Mesendoderm (in vitro differentiated cells): ENCODE results near the gene SMC1B.

Experiments used
- DNase-seq: peaks from one replicate; pipeline ENCODE4 v3.0.0; 2013
- H2AK5ac ChIP-seq: 2 replicates; pipeline ENCODE4 v1.6.1; 2013; ENCODE audit warnings: low read length, inconsistent platforms
- H2BK120ac ChIP-seq: 2 replicates; pipeline ENCODE4 v1.6.1; 2013; ENCODE audit warnings: low read depth, mild to moderate bottlenecking, low read length, moderate library complexity, mixed read lengths
- H2BK15ac ChIP-seq: replicated peaks from 2 replicates; pipeline ENCODE4 v1.6.1; 2013; ENCODE audit warnings: low read depth, mild to moderate bottlenecking, moderate library complexity
- H2BK5ac ChIP-seq: 2 replicates; pipeline ENCODE4 v1.6.1; 2013; ENCODE audit warnings: low read length, inconsistent platforms
- H3K18ac ChIP-seq: 2 replicates; pipeline ENCODE4 v1.6.1; 2013; ENCODE audit warnings: mild to moderate bottlenecking, low read length, mixed read lengths
- H3K23ac ChIP-seq: one replicate; pipeline ENCODE4 v1.6.1; 2013; ENCODE audit warnings: low read length
- H3K27ac ChIP-seq: 2 replicates; pipeline ENCODE4 v1.5.1; 2013; ENCODE audit warnings: low read depth, mild to moderate bottlenecking, inconsistent platforms, low read length, moderate library complexity
- H3K27me3 ChIP-seq: 2 replicates; pipeline ENCODE4 v1.6.1; 2013; ENCODE audit warnings: low read length, control low read depth, mild to moderate bottlenecking, inconsistent platforms; ENCODE audit not compliant: insufficient read depth, poor library complexity
- H3K36me3 ChIP-seq: 2 replicates; pipeline ENCODE4 v1.6.1; 2013; ENCODE audit warnings: low read length, inconsistent platforms; ENCODE audit not compliant: control insufficient read depth, insufficient read depth
- H3K4ac ChIP-seq: one replicate; pipeline ENCODE4 v1.6.1; 2013; ENCODE audit warnings: low read depth, mild to moderate bottlenecking, low read length, moderate library complexity
- H3K4me1 ChIP-seq: 2 replicates; pipeline ENCODE4 v1.6.1; 2013; ENCODE audit warnings: low read depth, low read length, inconsistent platforms; ENCODE audit not compliant: control insufficient read depth
- H3K4me2 ChIP-seq: 2 replicates; pipeline ENCODE4 v1.6.1; 2013; ENCODE audit warnings: low read length
- H3K4me3 ChIP-seq: 2 replicates; pipeline ENCODE4 v1.5.1; 2013; ENCODE audit warnings: mild to moderate bottlenecking, low read length
- H3K56ac ChIP-seq: one replicate; pipeline ENCODE4 v1.6.1; 2013; ENCODE audit warnings: low read length
- H3K79me1 ChIP-seq: 2 replicates; pipeline ENCODE4 v1.6.1; 2013; ENCODE audit warnings: low read length, inconsistent platforms
- H3K79me2 ChIP-seq: 2 replicates; pipeline ENCODE4 v1.6.1; 2013; ENCODE audit warnings: mild to moderate bottlenecking, low read length; ENCODE audit not compliant: control insufficient read depth, insufficient read depth
- H3K9ac ChIP-seq: 2 replicates; pipeline ENCODE4 v1.6.1; 2013; ENCODE audit warnings: low read length, inconsistent platforms
- H4K5ac ChIP-seq: one replicate; pipeline ENCODE4 v1.6.1; 2013; ENCODE audit warnings: low read length
- H4K8ac ChIP-seq: one replicate; pipeline ENCODE4 v1.6.1; 2013; ENCODE audit warnings: low read depth, mild to moderate bottlenecking, control low read depth, low read length, moderate library complexity
- WGBS: extraction: QIAGEN DNeasy Blood & Tissue Kit; methylation state at CpG from one replicate; pipeline ENCODE4 v1.1.7; 2013; ENCODE audit warnings: low lambda C conversion rate, missing lambda C conversion rate; ENCODE audit not compliant: insufficient coverage; ENCODE audit errors: extremely low coverage; 5-methylcytosine and 5-hydroxymethylcytosine counted together

Gene SMC1B

GRCh38 chr22:45425531-45426265, 12.3 kb upstream of the SMC1B start:
- H3K23ac ChIP-seq = no peak overlapping the region
- H2BK120ac ChIP-seq = no peak overlapping the region
- H3K4me3 ChIP-seq = no peak overlapping the region
- no CpG with 5 or more reads among the region's 23 CpGs for WGBS
- no peak overlapping the region for H2AK5ac ChIP-seq
- no peak for DNase-seq
- H3K4me2 ChIP-seq = no peak overlapping the region
- no peak overlapping the region for H3K9ac ChIP-seq
- H3K4me1 ChIP-seq = no peaks in the 10 kb centered on the region
- H3K79me2 ChIP-seq = no peaks in the 10 kb centered on the region
- H3K27me3 ChIP-seq = no peaks in the 10 kb centered on the region
- H3K36me3 ChIP-seq = no peaks in the 10 kb centered on the region
- H3K4ac ChIP-seq = no peak overlapping the region
- no peak overlapping the region for H4K5ac ChIP-seq
- no peak overlapping the region for H3K56ac ChIP-seq
- no peak overlapping the region for H2BK15ac ChIP-seq
- no peak overlapping the region for H4K8ac ChIP-seq
- no peak overlapping the region for H2BK5ac ChIP-seq
- no peaks in the 10 kb centered on the region for H3K79me1 ChIP-seq
- no peak overlapping the region for H3K27ac ChIP-seq
- H3K18ac ChIP-seq = no peak overlapping the region

GRCh38 chr22:45425101-45425500, 11.7 kb upstream of the SMC1B start:
- Histone ChIP-seq H3K4ac (no peak overlapping the region), H3K79me1 (no peaks in the 10 kb centered on the region), H2BK15ac (no peak overlapping the region), H3K23ac (no peak overlapping the region), H3K27ac (no peak overlapping the region), H3K4me3 (no peak overlapping the region), H4K8ac (no peak overlapping the region), H3K4me1 (no peaks in the 10 kb centered on the region), H3K36me3 (no peaks in the 10 kb centered on the region), H4K5ac (no peak overlapping the region), H3K79me2 (no peaks in the 10 kb centered on the region), H2BK120ac (no peak overlapping the region), H3K27me3 (no peaks in the 10 kb centered on the region), H2BK5ac (no peak overlapping the region), H3K56ac (no peak overlapping the region), H2AK5ac (no peak overlapping the region), H3K18ac (no peak overlapping the region), H3K4me2 (no peak overlapping the region), H3K9ac (no peak overlapping the region)
- no CpG with 5 or more reads among the region's 5 CpGs for WGBS
- DNase-seq = no peak

GRCh38 chr22:45424241-45424731, 10.9 kb upstream of the SMC1B start:
- H3K27me3 ChIP-seq = no peaks in the 10 kb centered on the region
- H3K79me2 ChIP-seq = no peaks in the 10 kb centered on the region
- H3K4ac ChIP-seq = no peak overlapping the region
- no peak for DNase-seq
- H4K8ac ChIP-seq = no peak overlapping the region
- no peak overlapping the region for H2AK5ac ChIP-seq
- no peak overlapping the region for H3K18ac ChIP-seq
- no peak overlapping the region for H3K23ac ChIP-seq
- H3K4me2 ChIP-seq = no peak overlapping the region
- H3K4me1 ChIP-seq = no peaks in the 10 kb centered on the region
- H4K5ac ChIP-seq = no peak overlapping the region
- no peaks in the 10 kb centered on the region for H3K79me1 ChIP-seq
- no peak overlapping the region for H2BK120ac ChIP-seq
- no peak overlapping the region for H3K9ac ChIP-seq
- no peak overlapping the region for H3K27ac ChIP-seq
- WGBS = no CpG with 5 or more reads among the region's 14 CpGs
- no peak overlapping the region for H2BK15ac ChIP-seq
- H3K36me3 ChIP-seq = no peaks in the 10 kb centered on the region
- no peak overlapping the region for H3K56ac ChIP-seq
- no peak overlapping the region for H3K4me3 ChIP-seq
- H2BK5ac ChIP-seq = no peak overlapping the region

GRCh38 chr22:45423524-45423923, 10.1 kb upstream of the SMC1B start:
- Histone ChIP-seq H3K79me2 (no peaks in the 10 kb centered on the region), H3K79me1 (no peaks in the 10 kb centered on the region), H4K5ac (no peak overlapping the region), H3K4me1 (no peaks in the 10 kb centered on the region), H3K9ac (no peak overlapping the region), H3K36me3 (no peaks in the 10 kb centered on the region), H3K4me2 (no peak overlapping the region), H3K56ac (no peak overlapping the region), H3K4me3 (no peak overlapping the region), H3K4ac (no peak overlapping the region), H3K27ac (no peak overlapping the region), H3K27me3 (no peaks in the 10 kb centered on the region), H3K23ac (no peak overlapping the region), H2BK15ac (no peak overlapping the region), H2BK120ac (no peak overlapping the region), H2AK5ac (no peak overlapping the region), H3K18ac (no peak overlapping the region), H4K8ac (no peak overlapping the region), H2BK5ac (no peak overlapping the region)
- WGBS = no CpG with 5 or more reads among the region's 4 CpGs
- no peak for DNase-seq

GRCh38 chr22:45422237-45422983, 9.0 kb upstream of the SMC1B start:
- Histone ChIP-seq H3K4me3 (no peak overlapping the region), H3K23ac (peak overlapping the region; percentile 66), H3K79me1 (no peaks in the 10 kb centered on the region), H3K79me2 (no peaks in the 10 kb centered on the region), H3K4me1 (no peaks in the 10 kb centered on the region), H3K36me3 (no peaks in the 10 kb centered on the region), H3K27me3 (no peaks in the 10 kb centered on the region), H3K27ac (no peak overlapping the region), H3K56ac (no peak overlapping the region), H3K4me2 (no peak overlapping the region), H2AK5ac (no peak overlapping the region), H2BK120ac (no peak overlapping the region), H2BK5ac (no peak overlapping the region), H4K8ac (no peak overlapping the region), H3K18ac (no peak overlapping the region), H2BK15ac (no peak overlapping the region), H3K4ac (no peak overlapping the region), H3K9ac (no peak overlapping the region), H4K5ac (no peak overlapping the region)
- no peak for DNase-seq
- WGBS = no CpG with 5 or more reads among the region's 14 CpGs
